Activated CD8-positive, alpha-beta memory T cell treated with anti-CD3 and anti-CD28 coated beads for 1 hour (primary cell): ENCODE measurements around the gene LYSMD2.
"Not testable (repeated sequence)": the region's sequence is repeated elsewhere in the genome, so short reads cannot be mapped to it uniquely, and the experiment has no call there.

ENCODE experiments used
- DNase-seq, 2 donors: peaks; one replicate each; pipeline ENCODE4 v3.0.0-alpha.2; 2020; ENCODE audit warnings: low read depth in 1 of 2; ENCODE audit errors: extremely low read depth in 1 of 2

LYSMD2 gene, protein sequence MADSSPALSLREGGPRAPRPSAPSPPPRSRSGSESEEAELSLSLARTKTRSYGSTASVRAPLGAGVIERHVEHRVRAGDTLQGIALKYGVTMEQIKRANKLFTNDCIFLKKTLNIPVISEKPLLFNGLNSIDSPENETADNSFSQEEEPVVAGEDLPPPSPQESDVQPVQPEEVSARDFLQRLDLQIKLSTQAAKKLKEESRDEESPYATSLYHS

DNA sequence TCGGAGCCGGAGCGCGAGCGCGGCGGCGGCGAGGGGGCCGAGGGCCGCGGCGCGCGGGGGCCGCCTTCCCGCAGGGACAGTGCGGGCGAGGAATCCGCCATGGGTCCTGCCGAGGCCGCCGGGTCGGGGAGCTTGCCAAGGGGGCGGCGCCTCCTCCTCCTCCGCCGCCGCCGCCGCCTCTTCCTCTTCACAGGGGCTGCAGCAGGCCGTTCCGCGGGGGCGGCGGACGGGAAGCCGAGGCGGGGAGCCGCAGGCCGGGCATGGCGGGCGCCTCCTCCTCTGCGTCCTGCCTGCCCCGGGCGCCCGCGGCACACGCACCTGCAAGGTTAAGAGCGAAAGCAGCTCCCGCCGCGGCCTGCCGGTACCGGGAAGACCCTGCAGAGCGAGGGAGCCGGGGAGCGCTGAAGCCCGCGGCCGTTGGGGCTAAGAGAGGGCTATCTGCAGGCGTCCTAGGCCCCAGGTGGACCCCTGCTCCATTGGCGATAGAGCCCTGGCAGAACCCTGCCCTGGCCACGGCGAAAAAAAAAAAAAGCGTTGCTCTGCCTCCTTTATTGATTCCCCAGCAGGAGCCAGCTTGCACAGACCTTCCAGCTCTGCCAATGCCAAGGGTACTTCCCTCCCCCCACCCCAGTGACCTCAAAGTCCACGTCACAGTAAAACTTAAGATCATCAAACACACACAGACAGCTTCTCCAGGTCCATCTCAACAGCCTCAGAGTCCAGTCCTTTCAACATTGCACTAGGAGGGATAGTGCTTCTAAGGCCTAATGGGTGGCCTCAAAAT is at the start of gene LYSMD2:
Gene LYSMD2, minus strand, starts transcription at position 134 of the 784 bp plus-strand sequence. Its CDS starts 33 bp downstream, at position 101.
- peak in 1 of 2 donors; percentile 56 for DNase-seq

DNA sequence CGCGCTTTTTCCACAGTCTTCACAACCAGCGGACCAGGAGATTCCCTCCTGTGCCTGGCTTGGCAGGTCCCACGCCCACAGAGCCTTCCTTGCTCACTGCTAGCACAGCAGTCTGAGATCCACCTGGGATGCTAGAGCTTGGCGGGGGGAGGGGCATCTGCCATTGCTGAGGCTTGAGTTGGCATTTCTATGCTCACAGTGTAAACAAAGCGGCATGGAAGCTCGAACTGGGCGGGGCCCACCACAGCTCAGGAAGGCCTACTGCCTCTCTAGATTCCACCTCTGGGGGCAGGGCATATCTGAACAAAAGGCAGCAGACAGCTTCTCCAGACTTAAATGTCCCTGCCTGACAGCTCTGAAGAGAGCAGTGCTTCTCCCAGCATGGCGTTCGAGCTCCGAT is 49.7 kb upstream of the LYSMD2 start:
- DNase-seq: not testable (repeated sequence)

GRCh38 chr15:51783967-51784366 is 46.5 kb upstream of the LYSMD2 start:
- no peak for DNase-seq

GRCh38 chr15:51782357-51782896 is 45.0 kb upstream of the LYSMD2 start:
- no peak for DNase-seq

GRCh38 chr15:51781506-51781905 is 44.1 kb upstream of the LYSMD2 start:
- no peak for DNase-seq

- DNase-seq: no peak
These were observed 43.2 kb upstream of the LYSMD2 start for GRCh38 chr15:51780636-51781035.

GRCh38 chr15:51776952-51777569 is 39.6 kb upstream of the LYSMD2 start:
- peak; percentile 18 to 33 for DNase-seq

GRCh38 chr15:51775967-51776816 is 38.7 kb upstream of the LYSMD2 start:
- peak in 1 of 2 donors; percentile 19 for DNase-seq

- no peak for DNase-seq
These were observed 37.5 kb upstream of the LYSMD2 start for GRCh38 chr15:51774916-51775315.

DNA sequence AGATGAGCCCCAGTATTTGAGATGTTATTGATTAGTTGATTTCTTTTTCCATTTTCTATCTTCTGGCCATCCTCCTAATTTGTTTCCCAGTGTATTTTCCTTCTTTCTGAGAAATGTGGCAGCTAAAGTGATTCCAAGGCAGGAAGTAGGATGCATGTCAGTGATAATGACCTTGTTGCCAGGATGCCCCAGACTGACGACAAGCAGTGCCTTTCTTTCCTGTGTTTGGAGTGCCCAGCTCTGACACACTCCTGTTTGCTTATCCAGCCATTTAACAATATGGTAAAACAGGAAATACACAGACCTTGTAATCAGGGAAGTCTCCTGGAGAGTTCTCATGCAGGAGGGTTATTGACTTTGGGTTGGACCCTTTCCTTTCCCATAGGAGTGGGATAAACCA is 34.3 kb upstream of the LYSMD2 start:
- no peak for DNase-seq

GRCh38 chr15:51770902-51771301 is 33.4 kb upstream of the LYSMD2 start:
- no peak for DNase-seq

DNA sequence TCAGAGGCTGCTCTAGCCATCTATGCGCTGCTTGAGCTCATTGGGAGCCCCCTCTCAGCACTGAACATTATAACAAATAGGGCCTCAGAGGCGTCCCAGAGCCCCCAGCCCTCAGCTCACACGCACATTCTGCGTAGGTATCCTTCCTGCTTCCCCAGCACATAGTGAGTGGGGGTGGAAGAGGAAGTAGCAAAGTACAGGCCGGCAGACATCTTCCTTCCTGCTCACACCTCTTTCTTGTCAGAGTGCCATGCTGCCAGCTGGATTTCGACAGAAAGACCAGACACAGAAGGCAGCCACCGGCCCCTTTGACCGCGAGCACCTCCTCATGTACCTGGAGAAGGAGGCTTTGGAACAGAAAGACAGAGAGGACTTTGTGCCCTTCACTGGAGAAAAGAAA is 30.6 kb upstream of the LYSMD2 start:
- no peak for DNase-seq

GRCh38 chr15:51766341-51766740 is 28.9 kb upstream of the LYSMD2 start:
- no peak for DNase-seq

- DNase-seq: no peak
These were observed 28.3 kb upstream of the LYSMD2 start for GRCh38 chr15:51765751-51766150.

DNA sequence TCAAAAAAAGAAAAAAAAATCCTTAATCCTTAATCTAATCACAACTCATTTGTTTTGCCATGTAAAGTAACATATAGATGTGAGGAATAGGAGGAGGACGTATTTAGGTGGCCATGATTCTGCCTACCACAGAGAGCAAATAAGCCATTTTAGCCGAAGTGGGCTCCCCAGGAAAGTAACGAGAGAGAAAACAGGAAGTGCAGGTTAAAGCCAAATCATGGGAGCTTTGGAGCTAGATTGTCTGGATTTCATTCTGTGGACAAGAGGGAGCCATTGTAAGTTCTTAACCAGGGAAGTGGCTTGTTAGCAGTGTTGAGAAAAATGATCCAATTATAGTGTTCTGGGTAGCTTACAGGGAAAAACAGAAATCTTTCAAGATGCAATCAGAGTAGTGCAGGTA is 23.4 kb upstream of the LYSMD2 start:
- no peak for DNase-seq

DNA sequence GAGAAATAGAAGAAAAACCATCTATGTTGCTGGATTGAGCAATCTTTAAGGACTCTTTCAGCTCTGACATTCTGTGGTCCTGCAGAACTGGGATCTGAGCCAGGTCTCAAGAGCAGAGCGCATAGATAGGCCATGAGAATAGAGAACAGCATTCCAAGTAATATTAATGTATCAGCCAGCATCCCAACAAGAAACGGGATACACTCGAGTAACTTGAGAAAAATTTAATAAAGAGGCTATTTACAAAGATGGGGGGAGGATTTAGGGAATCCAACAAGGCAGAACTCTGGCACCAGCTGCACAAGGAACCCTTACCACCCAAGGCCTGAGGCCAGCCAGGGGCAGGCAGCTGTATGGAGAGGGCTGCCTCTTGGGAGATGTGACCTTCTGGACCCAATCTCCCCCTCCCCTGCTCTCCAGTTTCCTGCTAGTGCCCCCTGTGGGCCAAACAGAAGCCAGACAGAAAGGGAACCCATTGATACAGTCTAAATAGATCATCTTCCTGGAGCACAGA is 22.2 kb upstream of the LYSMD2 start:
- DNase-seq: no peak

DNA sequence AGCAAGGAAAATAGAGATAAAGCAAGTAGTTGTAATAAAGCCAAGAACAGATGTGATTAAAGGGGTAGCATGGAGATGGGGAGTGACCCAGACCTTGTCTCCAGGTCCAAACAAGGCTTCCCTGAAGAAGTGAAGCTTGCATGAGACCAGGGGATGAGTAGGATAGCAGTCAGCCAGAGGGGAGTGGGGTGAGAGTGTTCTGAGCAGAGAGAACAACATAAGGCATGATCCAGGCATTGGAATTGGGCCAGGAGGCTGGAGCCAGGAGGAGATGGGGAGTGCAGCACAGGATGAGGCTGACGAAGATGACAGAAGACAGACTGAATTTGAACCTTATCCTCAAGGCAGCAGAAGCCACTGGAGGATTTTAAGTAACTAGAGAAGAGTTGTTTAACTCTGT is 21.2 kb upstream of the LYSMD2 start:
- DNase-seq: no peak

DNA sequence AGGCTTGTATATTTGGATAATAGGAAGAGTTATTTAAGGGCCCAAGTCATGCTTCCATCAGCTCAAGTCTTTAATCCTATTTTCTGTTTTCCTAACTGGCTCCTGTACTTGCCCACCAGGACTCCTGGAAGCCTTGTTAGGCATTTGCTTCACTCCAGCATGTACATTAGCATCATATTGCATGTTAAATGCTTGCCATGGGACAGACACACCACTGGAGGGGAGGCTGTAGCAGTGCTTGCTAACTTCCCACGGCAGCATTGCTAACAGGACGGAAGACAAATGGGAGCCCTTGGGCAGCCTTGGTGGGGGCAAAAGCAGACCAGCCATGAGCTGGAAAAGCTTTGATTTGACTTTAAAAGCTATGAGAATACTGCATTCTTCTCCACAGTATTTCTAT is 20.0 kb upstream of the LYSMD2 start:
- no peak for DNase-seq

DNA sequence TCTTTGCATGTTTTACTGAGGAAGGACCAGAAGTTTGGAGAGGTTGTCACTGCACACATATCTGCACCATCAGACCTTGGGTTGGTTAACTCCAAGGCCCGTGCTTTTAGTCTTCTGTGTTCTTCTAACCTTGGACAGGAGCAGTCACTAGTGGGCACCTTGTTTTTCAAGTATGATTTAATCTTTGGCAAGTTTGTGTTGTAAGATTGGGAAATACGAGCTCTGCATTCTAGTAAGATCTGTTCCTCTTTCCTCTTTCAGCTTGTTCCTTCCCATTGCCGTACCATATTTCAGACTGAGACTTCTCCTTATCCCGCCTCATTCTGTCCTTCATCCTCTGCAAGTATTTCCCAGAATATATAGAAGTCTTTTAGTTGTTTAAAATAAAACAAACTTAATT is 19.0 kb upstream of the LYSMD2 start:
- DNase-seq: no peak

GRCh38 chr15:51755790-51756189 is 18.3 kb upstream of the LYSMD2 start:
- DNase-seq: no peak

DNA sequence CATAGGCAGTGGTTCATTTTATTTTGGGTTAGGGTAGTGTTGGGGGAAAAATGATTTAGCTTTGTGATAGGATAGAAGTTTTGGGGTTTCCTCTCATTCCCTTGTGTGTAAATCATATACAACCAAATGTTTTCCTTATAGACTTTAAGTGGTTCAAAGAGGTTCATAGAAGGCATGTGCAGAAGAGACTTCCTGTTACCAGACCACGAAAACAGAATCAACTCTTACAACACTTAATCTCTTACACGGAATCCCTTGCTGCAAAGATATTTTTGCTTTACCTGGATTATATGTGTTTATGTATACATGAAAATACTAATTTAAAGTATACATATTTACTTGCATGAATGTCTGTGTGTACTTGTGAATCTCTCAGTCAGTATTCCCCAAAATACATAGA is 16.8 kb upstream of the LYSMD2 start:
- no peak for DNase-seq
